Gastrocnemius medialis (tissue), 4 donors: Measurements from ENCODE around the gene SLC13A5.

Experiments used
- POLR2A ChIP-seq, 2 donors: fragments of 450-650 bp; IDR thresholded peaks; one replicate each; pipeline ENCODE4 v1.6.1; 2017; ENCODE audit warnings: antibody characterized with exemption in 2 of 2, mild to moderate bottlenecking in 2 of 2, moderate library complexity in 2 of 2
- TF ChIP-seq, protein P1 (sequence below), 5 experiments: fragments of 450-650 bp in 3 of 5; fragments of 200-600 bp in 2 of 5; sonication (generic) in 2 of 5; IDR thresholded peaks in 4 of 5; conservative IDR thresholded peaks in 1 of 5; 1 replicate in 4 of 5; 2 replicates in 1 of 5; pipeline ENCODE4 v1.5.1; 2016 to 2019; ENCODE audit warnings: antibody characterized with exemption in 5 of 5, mild to moderate bottlenecking in 3 of 5, moderate library complexity in 3 of 5

DNA sequence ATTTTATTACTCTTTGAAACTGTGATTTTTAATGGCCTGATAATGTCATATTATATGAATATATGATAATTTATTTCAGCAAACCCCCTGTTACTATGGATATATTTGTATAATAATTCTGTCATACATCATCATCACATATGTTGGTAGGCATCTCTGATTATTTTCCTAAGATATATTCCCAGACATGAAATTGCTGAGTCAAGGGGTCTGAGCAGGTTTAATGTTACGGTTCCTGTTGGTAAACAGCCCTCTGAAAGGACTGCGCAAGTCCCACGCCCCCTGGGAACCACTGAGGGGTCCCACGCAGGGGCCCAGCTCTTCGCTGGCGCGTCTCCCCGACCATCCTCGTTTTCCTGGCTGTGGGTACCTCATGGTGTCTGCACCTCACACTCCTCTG is 24.2 kb downstream of the SLC13A5 start:
- no peak for TF ChIP-seq POLR2A (IDR thresholded peaks at IDR 0.05)
- TF ChIP-seq, protein P1, sequence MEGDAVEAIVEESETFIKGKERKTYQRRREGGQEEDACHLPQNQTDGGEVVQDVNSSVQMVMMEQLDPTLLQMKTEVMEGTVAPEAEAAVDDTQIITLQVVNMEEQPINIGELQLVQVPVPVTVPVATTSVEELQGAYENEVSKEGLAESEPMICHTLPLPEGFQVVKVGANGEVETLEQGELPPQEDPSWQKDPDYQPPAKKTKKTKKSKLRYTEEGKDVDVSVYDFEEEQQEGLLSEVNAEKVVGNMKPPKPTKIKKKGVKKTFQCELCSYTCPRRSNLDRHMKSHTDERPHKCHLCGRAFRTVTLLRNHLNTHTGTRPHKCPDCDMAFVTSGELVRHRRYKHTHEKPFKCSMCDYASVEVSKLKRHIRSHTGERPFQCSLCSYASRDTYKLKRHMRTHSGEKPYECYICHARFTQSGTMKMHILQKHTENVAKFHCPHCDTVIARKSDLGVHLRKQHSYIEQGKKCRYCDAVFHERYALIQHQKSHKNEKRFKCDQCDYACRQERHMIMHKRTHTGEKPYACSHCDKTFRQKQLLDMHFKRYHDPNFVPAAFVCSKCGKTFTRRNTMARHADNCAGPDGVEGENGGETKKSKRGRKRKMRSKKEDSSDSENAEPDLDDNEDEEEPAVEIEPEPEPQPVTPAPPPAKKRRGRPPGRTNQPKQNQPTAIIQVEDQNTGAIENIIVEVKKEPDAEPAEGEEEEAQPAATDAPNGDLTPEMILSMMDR (IDR thresholded peaks at IDR 0.05 in 4 of 5, conservative IDR thresholded peaks at IDR 0.05 in 1 of 5): no peak
